ENCODE measurements around the gene PACSIN1. TPM values are rescaled to one million over a fixed set of nuclear protein-coding genes. Genes with fewer than 3 reads are reported as not detected.
"Not testable (repeated sequence)": the region's sequence is repeated elsewhere in the genome, so short reads cannot be mapped to it uniquely, and the experiment has no call there.

Gene PACSIN1
- total RNA-seq, 6 experiments from 2014 or later, result 0.05 to 0.37 (median 0.22) TPM; not detected in 1

DNA sequence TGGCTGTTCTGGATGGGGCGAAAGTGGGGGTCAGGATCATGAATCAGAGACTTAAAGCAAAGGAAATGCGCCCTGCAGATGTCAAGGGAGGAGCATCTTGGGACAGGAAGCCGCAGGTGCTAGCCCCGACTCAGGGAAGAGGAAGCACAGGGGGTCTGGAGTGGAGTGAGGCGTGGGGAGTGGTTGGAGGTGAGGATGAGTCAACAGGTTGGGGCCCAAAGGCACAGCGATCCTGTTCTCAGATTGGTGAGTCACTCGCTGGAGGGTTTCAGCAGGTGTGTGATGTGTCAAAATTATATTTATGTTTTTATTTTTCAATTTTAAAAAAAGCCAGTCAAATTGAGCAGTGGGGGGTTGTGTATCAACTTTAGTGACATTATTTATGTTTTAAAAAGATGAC, 19.0 kb downstream of the PACSIN1 start:
- no peak overlapping the region for H3K4me3 ChIP-seq
- no peaks in the 10 kb centered on the region for H3K4me1 ChIP-seq
- H3K36me3 ChIP-seq, result no peaks in the 10 kb centered on the region
- DNase-seq, result no peak
- TF ChIP-seq POLR2A (IDR thresholded peaks at IDR 0.05), result no peak
- TF ChIP-seq, protein P1, sequence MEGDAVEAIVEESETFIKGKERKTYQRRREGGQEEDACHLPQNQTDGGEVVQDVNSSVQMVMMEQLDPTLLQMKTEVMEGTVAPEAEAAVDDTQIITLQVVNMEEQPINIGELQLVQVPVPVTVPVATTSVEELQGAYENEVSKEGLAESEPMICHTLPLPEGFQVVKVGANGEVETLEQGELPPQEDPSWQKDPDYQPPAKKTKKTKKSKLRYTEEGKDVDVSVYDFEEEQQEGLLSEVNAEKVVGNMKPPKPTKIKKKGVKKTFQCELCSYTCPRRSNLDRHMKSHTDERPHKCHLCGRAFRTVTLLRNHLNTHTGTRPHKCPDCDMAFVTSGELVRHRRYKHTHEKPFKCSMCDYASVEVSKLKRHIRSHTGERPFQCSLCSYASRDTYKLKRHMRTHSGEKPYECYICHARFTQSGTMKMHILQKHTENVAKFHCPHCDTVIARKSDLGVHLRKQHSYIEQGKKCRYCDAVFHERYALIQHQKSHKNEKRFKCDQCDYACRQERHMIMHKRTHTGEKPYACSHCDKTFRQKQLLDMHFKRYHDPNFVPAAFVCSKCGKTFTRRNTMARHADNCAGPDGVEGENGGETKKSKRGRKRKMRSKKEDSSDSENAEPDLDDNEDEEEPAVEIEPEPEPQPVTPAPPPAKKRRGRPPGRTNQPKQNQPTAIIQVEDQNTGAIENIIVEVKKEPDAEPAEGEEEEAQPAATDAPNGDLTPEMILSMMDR (IDR thresholded peaks at IDR 0.05), result no peak
- no peak for ATAC-seq
- H3K9me3 ChIP-seq, result no peaks in the 10 kb centered on the region
- no peaks in the 10 kb centered on the region for H3K27me3 ChIP-seq
- H3K27ac ChIP-seq, result no peak overlapping the region
- intact Hi-C loops (cut with DNase I), result no loop called here
- WGBS (ENCODE audit: insufficient coverage, low coverage, low lambda C conversion rate, missing lambda C conversion rate), result 56% methylated on average over 7 of the region's 7 CpGs

DNA sequence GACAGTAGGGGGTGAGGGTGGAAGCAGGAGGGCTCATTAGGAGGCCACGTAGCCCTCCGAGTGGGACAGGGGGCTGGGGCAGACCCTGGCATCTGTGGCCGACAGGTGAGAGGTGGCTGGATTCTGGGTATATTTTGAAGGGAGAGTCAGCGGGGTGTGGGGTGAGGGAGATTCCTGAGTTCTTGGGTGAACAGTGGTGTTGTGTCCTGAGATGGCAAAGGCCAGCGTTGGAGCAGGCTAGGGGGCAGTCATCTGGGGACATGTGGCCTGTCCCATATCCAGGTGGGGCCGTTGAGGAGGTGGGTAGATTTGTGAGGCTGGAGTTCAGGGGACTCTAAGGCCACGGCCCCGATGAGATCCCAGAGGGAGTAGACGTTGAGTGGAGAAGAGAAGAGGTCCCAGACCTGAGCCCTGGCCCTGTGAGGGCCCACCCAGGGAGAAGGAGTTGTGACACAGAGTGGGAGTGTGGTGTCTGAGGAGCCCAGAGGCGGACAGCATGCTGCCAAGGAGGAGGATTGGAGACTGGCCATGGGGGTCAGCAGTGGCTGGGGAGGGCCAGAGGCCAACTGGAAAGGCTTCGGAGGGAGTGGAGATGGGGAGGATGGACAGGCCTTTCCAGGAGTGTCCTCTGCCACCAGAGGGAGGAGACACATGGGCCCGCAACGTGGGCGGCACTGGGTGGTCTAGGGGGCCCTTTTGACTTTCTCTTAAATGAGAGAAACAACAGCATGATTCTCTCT, 19.6 kb downstream of the PACSIN1 start:
- 67% methylated on average over 12 of the region's 14 CpGs for WGBS (ENCODE audit: insufficient coverage, low coverage, low lambda C conversion rate, missing lambda C conversion rate)
- ATAC-seq, result no peak
- TF ChIP-seq, protein P1 (IDR thresholded peaks at IDR 0.05), result no peak
- no peak for TF ChIP-seq POLR2A (IDR thresholded peaks at IDR 0.05)

DNA sequence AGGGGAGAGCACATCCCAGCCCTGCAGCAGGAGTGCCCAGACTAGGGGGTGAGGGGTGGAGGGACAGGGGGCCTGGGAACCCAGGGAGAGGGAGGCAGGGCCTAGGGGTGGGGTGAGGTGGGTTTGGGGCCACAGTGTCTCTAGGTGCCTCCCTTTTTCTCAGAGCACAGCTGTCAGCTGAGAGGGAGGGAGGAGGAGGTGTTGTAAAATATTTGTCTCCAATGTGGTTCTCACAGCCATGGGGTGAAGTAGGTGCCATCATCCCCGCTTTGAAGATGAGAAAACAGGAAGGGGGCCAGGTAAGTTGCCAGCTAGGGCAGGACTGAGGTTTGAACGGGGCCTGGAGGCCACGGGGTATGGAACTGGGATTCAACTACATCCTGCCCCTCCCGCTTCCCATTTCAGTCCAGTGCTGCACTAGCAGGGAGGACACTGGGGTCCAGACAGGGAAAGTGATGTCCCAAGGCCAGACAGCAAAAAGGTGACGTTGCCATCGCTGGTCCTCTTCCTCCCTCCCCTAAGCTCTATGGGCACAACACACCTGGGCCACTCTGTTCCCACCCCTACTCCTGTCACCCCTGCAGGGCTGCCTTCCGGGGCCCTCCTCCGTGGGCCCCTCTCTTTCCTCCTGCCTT, 20.3 kb downstream of the PACSIN1 start:
- DNase-seq (no peak), ATAC-seq (no peak)
- 66% methylated on average over 6 of the region's 8 CpGs for WGBS (ENCODE audit: insufficient coverage, low coverage, low lambda C conversion rate, missing lambda C conversion rate)
- Histone ChIP-seq H3K27ac (no peak overlapping the region), H3K9me3 (no peaks in the 10 kb centered on the region), H3K4me1 (no peaks in the 10 kb centered on the region), H3K4me3 (no peak overlapping the region), H3K36me3 (no peaks in the 10 kb centered on the region), H3K27me3 (no peaks in the 10 kb centered on the region)
- TF ChIP-seq, protein P1 (IDR thresholded peaks at IDR 0.05), result no peak
- TF ChIP-seq POLR2A (IDR thresholded peaks at IDR 0.05), result no peak
- intact Hi-C loops (cut with DNase I), result no loop called here

More for the DNA sequence above, 19.6 kb downstream of the PACSIN1 start:
- Histone ChIP-seq H3K27ac (no peak overlapping the region), H3K4me3 (no peak overlapping the region), H3K36me3 (no peaks in the 10 kb centered on the region), H3K9me3 (no peaks in the 10 kb centered on the region), H3K4me1 (no peaks in the 10 kb centered on the region), H3K27me3 (no peaks in the 10 kb centered on the region)
- intact Hi-C loops (cut with DNase I), result no loop called here
- DNase-seq, result no peak

DNA sequence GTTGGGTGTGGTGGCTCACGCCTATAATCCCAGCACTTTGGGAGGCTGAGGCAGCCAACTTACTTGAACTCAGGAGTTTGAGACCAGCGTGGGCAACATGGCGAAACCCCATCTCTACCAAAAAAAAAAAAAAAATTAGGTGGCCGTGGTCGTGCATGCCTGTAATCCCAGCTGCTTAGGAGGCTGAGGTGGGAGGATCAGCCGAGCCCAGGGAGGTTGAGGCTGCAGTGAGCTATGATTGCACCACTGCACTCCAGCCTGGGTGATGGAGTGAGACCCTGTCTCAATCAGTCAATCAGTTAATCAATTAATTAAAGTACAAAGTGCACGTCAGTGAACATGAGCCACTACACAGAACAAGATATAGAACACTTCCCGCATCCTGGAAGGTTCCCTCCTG, 21.0 kb downstream of the PACSIN1 start:
- DNase-seq; H3K4me1 ChIP-seq; intact Hi-C loops (cut with DNase I); H3K27ac ChIP-seq; ATAC-seq; H3K36me3 ChIP-seq; H3K9me3 ChIP-seq; H3K27me3 ChIP-seq; H3K4me3 ChIP-seq: not testable (repeated sequence)
- 82% methylated on average over 3 of the region's 8 CpGs for WGBS (ENCODE audit: insufficient coverage, low coverage, low lambda C conversion rate, missing lambda C conversion rate)

DNA sequence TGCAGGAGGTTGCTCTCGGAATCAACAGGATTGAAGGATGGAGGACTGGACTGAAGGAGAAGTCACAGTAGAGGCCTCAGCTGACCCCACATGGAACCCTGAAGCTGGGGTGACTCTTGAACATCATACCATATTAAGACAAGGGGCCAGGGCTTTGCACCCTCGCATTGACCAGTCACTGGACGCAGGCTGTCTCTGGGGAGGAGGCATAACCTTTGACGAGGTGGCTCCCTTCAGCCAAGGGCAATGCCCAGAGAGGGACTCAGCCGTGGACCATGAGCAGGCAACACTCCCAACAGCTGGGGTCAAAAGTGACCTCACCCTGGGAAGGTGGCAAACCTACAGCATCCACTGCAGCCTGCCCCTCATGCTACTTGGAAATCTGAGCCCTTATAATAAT, 21.7 kb downstream of the PACSIN1 start:
- H3K9me3 ChIP-seq, result no peaks in the 10 kb centered on the region
- H3K4me1 ChIP-seq, result no peaks in the 10 kb centered on the region
- intact Hi-C loops (cut with DNase I), result no loop called here
- no peaks in the 10 kb centered on the region for H3K36me3 ChIP-seq
- H3K4me3 ChIP-seq, result no peak overlapping the region
- ATAC-seq (no peak), DNase-seq (peak in 1 of 3 donors; percentile 6)
- TF ChIP-seq, protein P1 (IDR thresholded peaks at IDR 0.05), result no peak
- TF ChIP-seq POLR2A (IDR thresholded peaks at IDR 0.05), result no peak
- H3K27me3 ChIP-seq, result no peaks in the 10 kb centered on the region
- 0% methylated on average over 1 of the region's 5 CpGs for WGBS (ENCODE audit: insufficient coverage, low coverage, low lambda C conversion rate, missing lambda C conversion rate)
- H3K27ac ChIP-seq, result no peak overlapping the region
